Measurements from ENCODE around the gene CERKL. TPM values are rescaled to one million over a fixed set of nuclear protein-coding genes. Genes with fewer than 3 reads are reported as not detected.

CERKL gene
- total and polyA plus RNA-seq, 2 experiments from 2014 or later: 0.32 to 0.69 TPM

DNA sequence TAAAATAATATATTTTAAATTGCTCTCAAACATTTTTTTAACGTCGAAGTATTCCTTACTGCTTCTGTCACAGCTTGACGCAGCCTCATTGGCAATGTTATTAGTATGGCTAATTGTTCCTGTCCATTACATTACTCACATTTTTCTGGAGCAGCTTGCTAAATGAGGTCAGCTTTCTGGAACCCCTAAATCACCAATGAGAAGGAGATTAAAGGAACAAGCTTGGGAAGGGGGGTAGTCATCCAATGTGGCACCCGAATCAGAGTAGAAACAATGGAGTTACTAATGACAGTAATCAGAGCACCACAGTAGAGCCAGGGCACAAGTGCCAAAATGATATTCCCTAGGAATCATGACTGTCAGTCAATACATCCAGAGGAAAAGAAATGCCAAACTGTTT is 18.3 kb upstream of the CERKL start:
- DNase-seq (ENCODE audit: low spot score) (no peak), ATAC-seq (no peak)
- H3K27me3 ChIP-seq (ENCODE audit: insufficient read depth): peaks cover 90% of the 10 kb centered on the region
- H3K9me2 ChIP-seq (ENCODE audit: insufficient read depth): no peaks in the 10 kb centered on the region
- Mint-ChIP-seq H3K36me3 (ENCODE audit: low read depth) (no peaks in the 10 kb centered on the region), H3K4me3 (no peak overlapping the region), H3K27ac (no peak overlapping the region), H3K27me3 (ENCODE audit: insufficient read depth, low read depth, poor library complexity) (peaks cover 40% of the 10 kb centered on the region), H3K9me3 (no peaks in the 10 kb centered on the region; the same call in 2 of the 3 replicates), H3K4me1 (peaks cover 26% of the 10 kb centered on the region)
- peaks cover 17% of the 10 kb centered on the region for H3K4me1 ChIP-seq (ENCODE audit: insufficient read depth)
- H3K36me3 ChIP-seq (ENCODE audit: insufficient read depth): no peaks in the 10 kb centered on the region
- no peak overlapping the region for H3K4me3 ChIP-seq
- H3F3A ChIP-seq (replicated peaks; ENCODE audit: low read depth): peaks cover 8% of the 10 kb centered on the region; the same call in 1 of the 2 replicates
- peaks cover 19% of the 10 kb centered on the region for H4K20me1 ChIP-seq (replicated peaks; ENCODE audit: insufficient read depth)
- H3K4me2 ChIP-seq: no peak overlapping the region
- H3K27ac ChIP-seq (ENCODE audit: low read depth): no peak overlapping the region
- no peak for TF ChIP-seq STAT1 (IDR thresholded peaks at IDR 0.05; ENCODE audit: unreplicated experiment)
- no peak for TF ChIP-seq REST (IDR thresholded peaks at IDR 0.05; ENCODE audit: unreplicated experiment)
- no peak for TF ChIP-seq ZNF462 (CRISPR knock-in tag; IDR thresholded peaks at IDR 0.05)
- TF ChIP-seq ETS1 (IDR thresholded peaks at IDR 0.05): no peak
- no peak for TF ChIP-seq NANOG (IDR thresholded peaks at IDR 0.05; ENCODE audit: borderline replicate concordance)
- no peak for TF ChIP-seq POLR2AphosphoS5 (IDR thresholded peaks at IDR 0.05; ENCODE audit: low read depth)
- TF ChIP-seq EZH2 (IDR thresholded peaks at IDR 0.05; ENCODE audit: low read depth, unreplicated experiment): no peak
- TF ChIP-seq JUNB (IDR thresholded peaks at IDR 0.05; ENCODE audit: unreplicated experiment): no peak
- TF ChIP-seq ZNF114 (CRISPR knock-in tag; IDR thresholded peaks at IDR 0.05): no peak
- no peak for TF ChIP-seq CREB1 (CRISPR knock-in tag; IDR thresholded peaks at IDR 0.05; ENCODE audit: low read depth)
- TF ChIP-seq CTCF (conservative IDR thresholded peaks at IDR 0.05; ENCODE audit: low read depth in 2 of 2): no peak
- TF ChIP-seq EZH2phosphoT487 (IDR thresholded peaks at IDR 0.05; ENCODE audit: unreplicated experiment): no peak
- no peak for TF ChIP-seq ZNF331 (CRISPR knock-in tag; IDR thresholded peaks at IDR 0.05; ENCODE audit: low read depth)
- H2AFZ ChIP-seq: no peak overlapping the region
- H3K79me2 ChIP-seq (replicated peaks; ENCODE audit: insufficient read depth): no peaks in the 10 kb centered on the region

Measured in GM23338 (cell line).